ENCODE results near the gene SUDS3. TPM values are rescaled to one million over a fixed set of nuclear protein-coding genes. Genes with fewer than 3 reads are reported as not detected.

SUDS3 gene
- total RNA-seq, 1 donor from 2014 or later = 8.0 TPM

DNA sequence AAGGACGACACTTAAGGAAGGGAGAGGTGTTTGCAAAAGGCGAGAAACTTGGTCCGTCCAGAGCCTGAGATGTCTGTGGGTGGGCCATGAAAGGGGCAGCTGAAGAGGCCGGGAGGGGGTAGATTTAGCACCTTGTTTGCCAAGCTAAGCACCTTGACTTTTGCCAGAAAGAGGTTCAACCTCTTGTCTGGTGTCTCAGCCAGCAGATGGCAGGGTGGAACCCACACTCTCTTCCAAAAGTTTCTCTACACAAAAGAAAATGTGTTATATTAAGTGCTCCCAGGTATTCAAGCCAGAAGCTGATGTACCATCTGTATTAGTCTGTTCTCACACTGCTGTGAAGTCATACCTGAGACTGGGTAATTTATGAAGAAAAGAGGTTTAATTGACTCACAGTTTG, 69.9 kb downstream of the SUDS3 start:
- no peaks in the 10 kb centered on the region for H3K4me1 ChIP-seq
- TF ChIP-seq, protein P1, sequence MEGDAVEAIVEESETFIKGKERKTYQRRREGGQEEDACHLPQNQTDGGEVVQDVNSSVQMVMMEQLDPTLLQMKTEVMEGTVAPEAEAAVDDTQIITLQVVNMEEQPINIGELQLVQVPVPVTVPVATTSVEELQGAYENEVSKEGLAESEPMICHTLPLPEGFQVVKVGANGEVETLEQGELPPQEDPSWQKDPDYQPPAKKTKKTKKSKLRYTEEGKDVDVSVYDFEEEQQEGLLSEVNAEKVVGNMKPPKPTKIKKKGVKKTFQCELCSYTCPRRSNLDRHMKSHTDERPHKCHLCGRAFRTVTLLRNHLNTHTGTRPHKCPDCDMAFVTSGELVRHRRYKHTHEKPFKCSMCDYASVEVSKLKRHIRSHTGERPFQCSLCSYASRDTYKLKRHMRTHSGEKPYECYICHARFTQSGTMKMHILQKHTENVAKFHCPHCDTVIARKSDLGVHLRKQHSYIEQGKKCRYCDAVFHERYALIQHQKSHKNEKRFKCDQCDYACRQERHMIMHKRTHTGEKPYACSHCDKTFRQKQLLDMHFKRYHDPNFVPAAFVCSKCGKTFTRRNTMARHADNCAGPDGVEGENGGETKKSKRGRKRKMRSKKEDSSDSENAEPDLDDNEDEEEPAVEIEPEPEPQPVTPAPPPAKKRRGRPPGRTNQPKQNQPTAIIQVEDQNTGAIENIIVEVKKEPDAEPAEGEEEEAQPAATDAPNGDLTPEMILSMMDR (IDR thresholded peaks at IDR 0.05) = no peak
- H3K9me3 ChIP-seq = no peaks in the 10 kb centered on the region
- no peaks in the 10 kb centered on the region for H3K36me3 ChIP-seq
- no peak for DNase-seq (ENCODE audit: low spot score in 2 of 2)
- intact Hi-C loops (cut with DNase I) = no loop called here
- H3K27me3 ChIP-seq = no peaks in the 10 kb centered on the region
- no peak overlapping the region for H3K4me3 ChIP-seq
- H3K27ac ChIP-seq = no peak overlapping the region

DNA sequence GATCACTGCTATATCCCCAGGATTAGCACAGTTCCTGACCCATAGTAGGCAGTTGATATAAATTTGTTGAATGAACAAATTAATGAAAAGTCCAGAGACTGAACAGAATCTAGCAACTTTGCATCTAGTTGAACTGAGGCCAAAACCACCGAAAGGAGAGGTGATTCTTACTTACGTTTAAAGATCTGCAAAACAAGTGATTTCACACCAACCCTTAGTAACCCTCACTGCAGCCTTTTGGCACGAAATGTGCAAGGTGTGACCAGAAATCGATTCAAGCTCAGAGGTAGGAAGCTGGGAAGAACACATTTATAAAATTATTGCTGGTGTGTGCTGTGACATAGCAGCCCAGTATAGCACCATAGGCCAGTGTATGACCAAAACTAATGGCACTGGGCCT, 70.8 kb downstream of the SUDS3 start:
- H3K9me3 ChIP-seq = no peaks in the 10 kb centered on the region
- H3K27ac ChIP-seq = no peak overlapping the region
- no peaks in the 10 kb centered on the region for H3K27me3 ChIP-seq
- H3K4me3 ChIP-seq = no peak overlapping the region
- TF ChIP-seq, protein P1 (IDR thresholded peaks at IDR 0.05) = no peak
- no peaks in the 10 kb centered on the region for H3K36me3 ChIP-seq
- intact Hi-C loops (cut with DNase I) = no loop called here
- no peak for DNase-seq (ENCODE audit: low spot score in 2 of 2)
- no peaks in the 10 kb centered on the region for H3K4me1 ChIP-seq

DNA sequence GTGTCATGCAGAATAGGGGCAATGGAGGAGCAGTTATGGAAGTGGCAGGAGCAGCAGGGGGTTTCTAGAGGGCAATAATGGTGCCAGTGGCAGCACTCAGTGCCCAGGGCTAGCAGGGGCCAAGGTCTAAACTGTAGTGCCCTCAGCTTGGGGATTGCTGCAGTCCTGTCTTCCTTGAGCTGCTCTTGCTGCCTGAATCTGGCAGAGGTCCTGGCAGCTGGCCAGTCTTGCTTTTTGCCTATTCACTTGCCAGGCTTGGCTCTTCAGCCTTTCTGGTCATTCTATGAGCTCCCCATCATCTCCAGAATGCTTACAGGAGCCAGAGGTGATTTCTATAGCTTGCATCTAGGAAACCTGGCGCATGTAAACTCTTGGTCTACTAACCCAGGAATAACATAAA, 72.0 kb downstream of the SUDS3 start:
- no peak for DNase-seq (ENCODE audit: low spot score in 2 of 2)
- no peak overlapping the region for H3K27ac ChIP-seq
- no peaks in the 10 kb centered on the region for H3K36me3 ChIP-seq
- no peaks in the 10 kb centered on the region for H3K9me3 ChIP-seq
- intact Hi-C loops (cut with DNase I) = no loop called here
- no peak overlapping the region for H3K4me3 ChIP-seq
- H3K4me1 ChIP-seq = no peaks in the 10 kb centered on the region
- no peaks in the 10 kb centered on the region for H3K27me3 ChIP-seq
- TF ChIP-seq, protein P1 (IDR thresholded peaks at IDR 0.05) = no peak

DNA sequence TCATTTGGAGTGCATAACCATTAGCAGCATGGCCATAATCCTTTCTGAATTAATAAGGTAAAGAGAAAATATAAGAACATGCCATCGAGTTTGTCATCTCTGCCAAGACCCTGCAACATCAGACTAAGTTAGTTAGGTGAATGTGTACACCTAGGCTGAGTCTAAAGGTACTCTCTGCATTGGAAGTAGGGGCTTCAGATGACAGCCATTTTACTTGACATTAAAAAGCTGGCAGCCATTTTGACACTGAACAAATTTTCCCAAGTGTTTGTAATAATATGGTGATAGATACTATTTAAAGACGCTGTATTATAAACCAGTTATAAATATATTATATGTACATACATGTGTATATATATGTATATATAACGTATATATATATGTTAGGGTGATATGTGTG, 79.0 kb downstream of the SUDS3 start:
- intact Hi-C loops (cut with DNase I) = no loop called here
- no peak for DNase-seq (ENCODE audit: low spot score in 2 of 2)

DNA sequence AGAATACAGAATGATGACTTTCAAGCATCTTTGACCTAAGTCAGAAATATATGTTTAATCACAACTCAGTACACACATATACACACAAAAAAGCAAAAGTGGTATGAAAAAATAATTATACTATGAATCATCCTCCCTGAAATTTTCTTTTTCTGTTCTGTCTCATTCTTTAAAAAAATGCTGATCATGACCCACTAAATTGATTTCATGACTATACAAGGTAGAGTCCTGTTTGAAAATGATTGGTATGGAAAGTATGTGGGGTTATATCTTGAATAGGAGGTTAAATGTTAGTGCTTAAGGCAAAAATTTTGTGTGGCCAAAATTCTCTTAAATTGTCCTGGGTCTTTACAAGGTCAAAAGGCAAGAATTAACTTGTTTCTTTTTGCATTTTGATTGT, 80.4 kb downstream of the SUDS3 start:
- TF ChIP-seq, protein P1 (IDR thresholded peaks at IDR 0.05) = no peak
- DNase-seq (ENCODE audit: low spot score in 2 of 2) = no peak
- Histone ChIP-seq H3K4me3 (no peak overlapping the region), H3K36me3 (no peaks in the 10 kb centered on the region), H3K9me3 (no peaks in the 10 kb centered on the region), H3K27ac (no peak overlapping the region), H3K4me1 (no peaks in the 10 kb centered on the region), H3K27me3 (no peaks in the 10 kb centered on the region)
- intact Hi-C loops (cut with DNase I) = no loop called here

More for the DNA sequence above, 79.0 kb downstream of the SUDS3 start:
- Histone ChIP-seq H3K9me3 (no peaks in the 10 kb centered on the region), H3K4me1 (no peaks in the 10 kb centered on the region), H3K4me3 (no peak overlapping the region), H3K27me3 (no peaks in the 10 kb centered on the region), H3K36me3 (no peaks in the 10 kb centered on the region), H3K27ac (no peak overlapping the region)
- TF ChIP-seq, protein P1 (IDR thresholded peaks at IDR 0.05) = no peak

DNA sequence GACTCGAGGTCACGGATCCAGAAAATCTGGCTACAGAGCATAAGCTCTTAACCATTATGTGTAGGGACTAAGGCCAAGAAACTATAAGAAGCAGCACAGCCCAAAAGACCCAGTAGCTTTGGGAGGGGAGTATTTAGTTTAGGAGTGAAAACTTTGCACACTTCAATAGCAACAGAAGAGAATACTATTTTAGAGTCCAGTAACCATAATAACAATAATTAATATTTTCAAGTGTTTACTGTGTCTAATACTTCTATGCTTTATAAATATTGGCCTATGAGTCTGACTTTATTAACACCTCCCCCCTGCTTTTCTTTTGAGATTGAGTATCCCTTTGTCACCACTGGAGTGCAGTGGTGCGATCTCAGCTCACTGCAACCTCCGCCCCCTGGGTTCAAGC, 82.8 kb downstream of the SUDS3 start:
- intact Hi-C loops (cut with DNase I) = no loop called here
- no peaks in the 10 kb centered on the region for H3K9me3 ChIP-seq
- TF ChIP-seq, protein P1 (IDR thresholded peaks at IDR 0.05) = no peak
- H3K36me3 ChIP-seq = no peaks in the 10 kb centered on the region
- no peak overlapping the region for H3K4me3 ChIP-seq
- no peaks in the 10 kb centered on the region for H3K4me1 ChIP-seq
- DNase-seq (ENCODE audit: low spot score in 2 of 2) = no peak
- no peaks in the 10 kb centered on the region for H3K27me3 ChIP-seq
- no peak overlapping the region for H3K27ac ChIP-seq
